Stomach smooth muscle (tissue), 2 donors: Measurements from ENCODE around the gene SNED1.

ENCODE experiments used
- H3K27ac ChIP-seq: one replicate; pipeline ENCODE4 v1.7.0; 2013; ENCODE audit warnings: mild to moderate bottlenecking, low read length, inconsistent platforms
- H3K27me3 ChIP-seq, 2 donors: one replicate each; pipeline ENCODE4 v1.7.0; 2013; ENCODE audit warnings: low read length in 2 of 2; ENCODE audit not compliant: insufficient read depth in 2 of 2, control insufficient read depth in 1 of 2
- H3K36me3 ChIP-seq, 2 donors: one replicate each; pipeline ENCODE4 v1.7.0; 2013; ENCODE audit warnings: low read length in 2 of 2; ENCODE audit not compliant: control insufficient read depth in 2 of 2, insufficient read depth in 2 of 2
- H3K4me1 ChIP-seq: one replicate; pipeline ENCODE4 v1.7.0; 2013; ENCODE audit warnings: low read length; ENCODE audit not compliant: control insufficient read depth, insufficient read depth
- H3K4me3 ChIP-seq, 2 donors: one replicate each; pipeline ENCODE4 v1.7.0; 2013; ENCODE audit warnings: low read length in 2 of 2
- H3K9ac ChIP-seq, 2 donors: one replicate each; pipeline ENCODE4 v1.7.0; 2013; ENCODE audit warnings: low read length in 2 of 2, mild to moderate bottlenecking in 1 of 2
- H3K9me3 ChIP-seq, 2 donors: one replicate each; pipeline ENCODE4 v1.7.0; 2013; ENCODE audit warnings: low read length in 2 of 2; ENCODE audit not compliant: control insufficient read depth in 2 of 2
- donor health status: healthy.
- donor health status: Pancreatic carcinoma.

The SNED1 gene

GRCh38 chr2:240956171-240956934 is 42.1 kb upstream of the SNED1 start:
- H3K4me1 ChIP-seq, result peaks cover 13% of the 10 kb centered on the region
- no peak overlapping the region for H3K4me3 ChIP-seq
- H3K36me3 ChIP-seq, result no peaks in the 10 kb centered on the region
- H3K9ac ChIP-seq, result no peak overlapping the region
- peaks cover 2 to 12% of the 10 kb centered on the region in 2 donors for H3K27me3 ChIP-seq
- peaks cover 0 to 3% of the 10 kb centered on the region in 2 donors for H3K9me3 ChIP-seq
- H3K27ac ChIP-seq, result no peak overlapping the region

GRCh38 chr2:240956935-240957655 is 41.3 kb upstream of the SNED1 start:
- peaks cover 2 to 12% of the 10 kb centered on the region in 2 donors for H3K27me3 ChIP-seq
- no peaks in the 10 kb centered on the region for H3K36me3 ChIP-seq
- no peak overlapping the region for H3K9ac ChIP-seq
- no peak overlapping the region for H3K4me3 ChIP-seq
- H3K27ac ChIP-seq, result no peak overlapping the region
- H3K9me3 ChIP-seq, result no peaks in the 10 kb centered on the region
- H3K4me1 ChIP-seq, result peaks cover 17% of the 10 kb centered on the region

GRCh38 chr2:240957656-240958365 is 40.6 kb upstream of the SNED1 start:
- Histone ChIP-seq H3K27ac (no peak overlapping the region), H3K36me3 (no peaks in the 10 kb centered on the region), H3K27me3 (peaks cover 2 to 12% of the 10 kb centered on the region in 2 donors), H3K9ac (no peak overlapping the region), H3K4me3 (no peak overlapping the region), H3K9me3 (no peaks in the 10 kb centered on the region), H3K4me1 (peaks cover 19% of the 10 kb centered on the region)

GRCh38 chr2:240958366-240959213 is 39.8 kb upstream of the SNED1 start:
- Histone ChIP-seq H3K27me3 (peaks cover 2 to 12% of the 10 kb centered on the region in 2 donors), H3K4me3 (no peak overlapping the region), H3K4me1 (peaks cover 19% of the 10 kb centered on the region), H3K9me3 (no peaks in the 10 kb centered on the region), H3K36me3 (no peaks in the 10 kb centered on the region), H3K27ac (no peak overlapping the region), H3K9ac (no peak overlapping the region)

- Histone ChIP-seq H3K36me3 (no peaks in the 10 kb centered on the region), H3K27ac (no peak overlapping the region), H3K4me3 (no peak overlapping the region), H3K9ac (no peak overlapping the region), H3K4me1 (peaks cover 19% of the 10 kb centered on the region), H3K27me3 (peaks cover 2 to 12% of the 10 kb centered on the region in 2 donors), H3K9me3 (no peaks in the 10 kb centered on the region)
Observed at GRCh38 chr2:240959214-240959940, 39.0 kb upstream of the SNED1 start.

- no peak overlapping the region for H3K4me3 ChIP-seq
- H3K27ac ChIP-seq, result no peak overlapping the region
Observed at GRCh38 chr2:240959941-240960308, 38.5 kb upstream of the SNED1 start.

GRCh38 chr2:240960309-240960970 is 38.0 kb upstream of the SNED1 start:
- no peaks in the 10 kb centered on the region for H3K36me3 ChIP-seq
- peaks cover 2 to 10% of the 10 kb centered on the region in 2 donors for H3K27me3 ChIP-seq
- H3K9me3 ChIP-seq, result no peaks in the 10 kb centered on the region
- H3K9ac ChIP-seq, result no peak overlapping the region
- no peak overlapping the region for H3K27ac ChIP-seq
- H3K4me1 ChIP-seq, result peaks cover 19% of the 10 kb centered on the region
- H3K4me3 ChIP-seq, result no peak overlapping the region

More at GRCh38 chr2:240959941-240960308, 38.5 kb upstream of the SNED1 start:
- no peak overlapping the region for H3K9ac ChIP-seq
- no peaks in the 10 kb centered on the region for H3K36me3 ChIP-seq
- H3K9me3 ChIP-seq, result no peaks in the 10 kb centered on the region
- H3K27me3 ChIP-seq, result peaks cover 2 to 12% of the 10 kb centered on the region in 2 donors
- peaks cover 19% of the 10 kb centered on the region for H3K4me1 ChIP-seq

GRCh38 chr2:240960971-240961876 is 37.2 kb upstream of the SNED1 start:
- peaks cover 2 to 9% of the 10 kb centered on the region in 2 donors for H3K27me3 ChIP-seq
- H3K9me3 ChIP-seq, result no peaks in the 10 kb centered on the region
- H3K4me3 ChIP-seq, result no peak overlapping the region
- H3K9ac ChIP-seq, result no peak overlapping the region
- peaks cover 19% of the 10 kb centered on the region for H3K4me1 ChIP-seq
- H3K27ac ChIP-seq, result no peak overlapping the region
- no peaks in the 10 kb centered on the region for H3K36me3 ChIP-seq

GRCh38 chr2:240961910-240962299 is 36.5 kb upstream of the SNED1 start:
- H3K27ac ChIP-seq, result no peak overlapping the region
- H3K9ac ChIP-seq, result no peak overlapping the region
- H3K27me3 ChIP-seq, result peaks cover 0 to 9% of the 10 kb centered on the region in 2 donors
- H3K4me3 ChIP-seq, result no peak overlapping the region
- peaks cover 19% of the 10 kb centered on the region for H3K4me1 ChIP-seq
- no peaks in the 10 kb centered on the region for H3K9me3 ChIP-seq
- no peaks in the 10 kb centered on the region for H3K36me3 ChIP-seq
